ENCODE results near the gene EXOSC10. TPM values are rescaled to one million over a fixed set of nuclear protein-coding genes. Genes with fewer than 3 reads are reported as not detected.

The EXOSC10 gene
- total RNA-seq, 4 donors from 2014 or later, result 39.3 to 56.2 (median 41.0) TPM

DNA sequence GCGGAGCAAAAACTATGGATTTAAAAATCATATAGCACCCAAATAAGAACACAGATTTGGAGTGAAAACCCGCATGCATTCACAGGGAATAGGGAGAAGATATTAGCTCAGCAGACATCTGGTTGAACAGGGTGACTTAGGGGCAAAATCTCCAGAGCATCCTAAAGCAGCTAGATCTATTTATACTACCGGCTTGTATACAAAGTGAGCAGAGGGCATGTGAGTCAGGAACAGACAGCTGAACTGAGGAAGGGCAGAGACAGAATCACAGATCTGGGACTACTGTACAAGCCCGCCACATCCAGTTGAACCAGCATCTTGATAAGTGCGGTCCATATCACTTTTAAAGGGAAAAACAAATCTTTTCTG lies 35.2 kb upstream of the EXOSC10 start:
- no peaks in the 10 kb centered on the region for H3K9me3 ChIP-seq
- WGBS, 2 donors (ENCODE audit: low coverage in 1 of 2), result 71 to 78% methylated on average over 1 to 5 of the region's 5 CpGs
- ATAC-seq, result no peak
- peaks cover 0 to 100% of the 10 kb centered on the region in 2 donors for H3K36me3 ChIP-seq
- peaks cover 0 to 7% (median 0%) of the 10 kb centered on the region in 3 donors for H3K4me1 ChIP-seq
- no peak overlapping the region for H3K27ac ChIP-seq
- TF ChIP-seq POLR2AphosphoS5 (IDR thresholded peaks at IDR 0.05) (no peak), POLR2A (IDR thresholded peaks at IDR 0.05) (no peak), EP300 (IDR thresholded peaks at IDR 0.05) (no peak)
- TF ChIP-seq, protein P1, sequence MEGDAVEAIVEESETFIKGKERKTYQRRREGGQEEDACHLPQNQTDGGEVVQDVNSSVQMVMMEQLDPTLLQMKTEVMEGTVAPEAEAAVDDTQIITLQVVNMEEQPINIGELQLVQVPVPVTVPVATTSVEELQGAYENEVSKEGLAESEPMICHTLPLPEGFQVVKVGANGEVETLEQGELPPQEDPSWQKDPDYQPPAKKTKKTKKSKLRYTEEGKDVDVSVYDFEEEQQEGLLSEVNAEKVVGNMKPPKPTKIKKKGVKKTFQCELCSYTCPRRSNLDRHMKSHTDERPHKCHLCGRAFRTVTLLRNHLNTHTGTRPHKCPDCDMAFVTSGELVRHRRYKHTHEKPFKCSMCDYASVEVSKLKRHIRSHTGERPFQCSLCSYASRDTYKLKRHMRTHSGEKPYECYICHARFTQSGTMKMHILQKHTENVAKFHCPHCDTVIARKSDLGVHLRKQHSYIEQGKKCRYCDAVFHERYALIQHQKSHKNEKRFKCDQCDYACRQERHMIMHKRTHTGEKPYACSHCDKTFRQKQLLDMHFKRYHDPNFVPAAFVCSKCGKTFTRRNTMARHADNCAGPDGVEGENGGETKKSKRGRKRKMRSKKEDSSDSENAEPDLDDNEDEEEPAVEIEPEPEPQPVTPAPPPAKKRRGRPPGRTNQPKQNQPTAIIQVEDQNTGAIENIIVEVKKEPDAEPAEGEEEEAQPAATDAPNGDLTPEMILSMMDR (IDR thresholded peaks at IDR 0.05), result no peak
- H3K4me3 ChIP-seq, result no peak overlapping the region
- H3K27me3 ChIP-seq, result no peaks in the 10 kb centered on the region

DNA sequence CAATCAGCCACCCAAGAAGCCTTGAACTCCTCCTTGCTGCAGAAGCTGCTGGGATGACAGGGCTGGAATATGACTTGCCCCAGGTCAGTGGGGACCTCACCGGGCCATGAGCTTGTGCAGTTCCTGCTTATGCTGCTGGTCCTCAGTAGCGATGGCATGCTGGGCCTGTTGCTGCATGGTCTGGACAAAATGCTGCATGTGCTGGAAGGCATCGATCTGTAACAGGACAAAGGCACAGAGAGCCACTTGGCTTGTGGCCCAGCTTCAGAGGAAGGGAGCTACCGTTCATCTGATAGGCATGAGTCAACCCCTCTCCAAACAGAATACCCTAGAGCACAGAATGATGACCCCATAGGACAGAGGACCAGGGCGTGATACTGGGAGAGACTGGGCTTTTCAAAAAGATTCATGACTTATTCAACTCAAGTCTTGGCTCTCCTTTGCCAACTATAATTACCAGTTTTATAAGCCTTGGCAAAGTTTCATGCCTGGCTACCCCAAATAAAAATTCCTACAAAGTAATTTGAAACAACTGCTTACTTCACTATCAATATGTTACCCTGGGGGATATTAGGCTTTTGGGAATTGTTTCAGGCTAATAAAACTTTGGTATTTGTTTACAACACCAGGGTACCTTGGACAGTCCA lies 34.7 kb upstream of the EXOSC10 start:
- H3K27me3 ChIP-seq, result no peaks in the 10 kb centered on the region
- TF ChIP-seq POLR2A (IDR thresholded peaks at IDR 0.05), result no peak
- TF ChIP-seq, protein P1 (IDR thresholded peaks at IDR 0.05), result no peak
- TF ChIP-seq POLR2AphosphoS5 (IDR thresholded peaks at IDR 0.05), result no peak
- no peak for TF ChIP-seq EP300 (IDR thresholded peaks at IDR 0.05)
- peak overlapping the region in 1 of 4 donors; percentile 24 for H3K27ac ChIP-seq
- H3K4me1 ChIP-seq, result peaks cover 0 to 7% (median 0%) of the 10 kb centered on the region in 3 donors
- WGBS, 2 donors (ENCODE audit: low coverage in 1 of 2), result 69 to 86% methylated on average over 1 to 3 of the region's 5 CpGs
- H3K4me3 ChIP-seq, result no peak overlapping the region
- no peak for ATAC-seq
- peaks cover 0 to 100% of the 10 kb centered on the region in 2 donors for H3K36me3 ChIP-seq
- no peaks in the 10 kb centered on the region for H3K9me3 ChIP-seq

DNA sequence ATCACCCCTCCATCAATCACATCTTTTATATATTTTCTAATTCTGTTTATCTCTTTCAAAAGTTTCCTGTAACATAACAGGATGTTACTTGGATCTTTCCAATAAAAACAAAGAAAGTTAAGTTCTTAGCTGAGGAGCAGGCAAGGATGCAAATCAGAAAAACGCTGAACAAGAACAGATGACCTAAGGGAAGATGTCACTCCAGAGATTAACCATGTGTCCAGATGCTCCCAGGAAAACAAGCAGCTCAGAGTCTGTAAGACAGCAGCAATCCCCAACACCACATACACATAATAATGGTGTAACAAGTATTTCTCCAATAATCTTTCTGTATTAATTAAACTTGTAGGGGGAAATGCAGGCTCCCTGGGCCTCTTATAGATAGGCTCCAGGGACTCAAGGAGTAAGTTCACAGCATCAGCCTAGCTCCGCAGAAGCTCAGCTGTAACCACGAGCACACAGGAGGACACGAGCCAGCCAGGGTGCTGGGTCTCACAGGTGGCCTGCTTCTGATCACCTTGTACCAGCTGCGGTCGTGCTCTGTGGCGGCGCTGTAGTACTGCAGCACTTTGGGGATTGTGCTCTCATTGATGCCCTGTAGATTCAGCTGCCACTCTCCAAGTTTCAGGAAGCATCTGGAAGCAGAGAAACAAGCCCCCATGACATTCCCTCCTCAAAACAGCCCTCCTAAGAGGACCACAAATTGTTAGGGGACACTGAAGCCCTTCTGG lies 33.1 kb upstream of the EXOSC10 start:
- Histone ChIP-seq H3K27me3 (no peaks in the 10 kb centered on the region), H3K27ac (peak overlapping the region in 1 of 4 donors; percentile 31), H3K36me3 (peaks cover 0 to 100% of the 10 kb centered on the region in 2 donors), H3K4me3 (no peak overlapping the region), H3K4me1 (peaks cover 0 to 7% (median 0%) of the 10 kb centered on the region in 3 donors), H3K9me3 (no peaks in the 10 kb centered on the region)
- no peak for ATAC-seq
- 45 to 65% methylated on average over 1 to 2 of the region's 8 CpGs for WGBS, 2 donors (ENCODE audit: low coverage in 1 of 2)
- TF ChIP-seq POLR2AphosphoS5 (IDR thresholded peaks at IDR 0.05) (no peak), EP300 (IDR thresholded peaks at IDR 0.05) (no peak), POLR2A (IDR thresholded peaks at IDR 0.05) (no peak)
- TF ChIP-seq, protein P1 (IDR thresholded peaks at IDR 0.05), result no peak

DNA sequence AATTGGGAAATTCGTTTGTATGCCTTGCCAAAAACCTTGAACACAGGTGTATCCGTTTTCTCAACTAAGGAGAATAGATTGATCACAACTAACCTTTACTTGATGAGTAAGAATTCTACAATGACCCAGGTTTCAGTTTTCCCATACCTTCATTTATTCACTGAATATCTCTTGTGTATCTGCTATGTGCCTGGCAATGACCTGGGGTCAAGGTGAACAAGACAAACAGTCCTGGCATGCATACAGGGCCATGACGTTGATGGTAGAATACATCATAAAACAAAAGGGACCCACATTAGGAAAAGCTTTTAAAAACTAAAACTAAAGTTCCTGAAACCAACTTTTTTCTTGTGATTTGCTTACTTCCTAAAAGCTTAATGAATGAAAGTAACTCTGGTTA lies 32.1 kb upstream of the EXOSC10 start:
- no peak overlapping the region for H3K4me3 ChIP-seq
- peaks cover 0 to 100% of the 10 kb centered on the region in 2 donors for H3K36me3 ChIP-seq
- H3K27me3 ChIP-seq, result no peaks in the 10 kb centered on the region
- no peaks in the 10 kb centered on the region for H3K9me3 ChIP-seq
- WGBS, 2 donors (ENCODE audit: low coverage in 1 of 2), result 69 to 71% methylated on average over 2 to 3 of the region's 3 CpGs
- no peak overlapping the region for H3K27ac ChIP-seq
- H3K4me1 ChIP-seq, result peaks cover 0 to 7% (median 0%) of the 10 kb centered on the region in 3 donors
- TF ChIP-seq, protein P1 (IDR thresholded peaks at IDR 0.05), result no peak
- TF ChIP-seq EP300 (IDR thresholded peaks at IDR 0.05) (no peak), POLR2AphosphoS5 (IDR thresholded peaks at IDR 0.05) (no peak), POLR2A (IDR thresholded peaks at IDR 0.05) (no peak)
- ATAC-seq, result no peak
